Skeletal muscle satellite cell (primary cell): ENCODE data around the gene NCBP3.

Source experiments
- H3K27me3 ChIP-seq: 2 replicates; pipeline ENCODE4 v1.7.0; 2013; ENCODE audit warnings: low read length; ENCODE audit not compliant: control insufficient read depth, insufficient read depth
- H3K36me3 ChIP-seq: 2 replicates; pipeline ENCODE4 v1.7.0; 2013; ENCODE audit warnings: mild to moderate bottlenecking, control low read depth, low read length; ENCODE audit not compliant: insufficient read depth
- H3K4me1 ChIP-seq: 2 replicates; pipeline ENCODE4 v1.7.0; 2013; ENCODE audit warnings: low read length; ENCODE audit not compliant: control insufficient read depth, insufficient read depth
- H3K4me2 ChIP-seq: 2 replicates; pipeline ENCODE4 v1.7.0; 2013; ENCODE audit warnings: mild to moderate bottlenecking, low read length
- H3K4me3 ChIP-seq: 2 replicates; pipeline ENCODE4 v1.7.0; 2013; ENCODE audit warnings: low read length
- H3K9ac ChIP-seq: 2 replicates; pipeline ENCODE4 v1.7.0; 2013; ENCODE audit warnings: mild to moderate bottlenecking, low read depth, low read length, moderate library complexity
- H3K9me3 ChIP-seq: replicated peaks from 2 replicates; pipeline ENCODE4 v1.7.0; 2013; ENCODE audit warnings: mild to moderate bottlenecking, control low read depth, low read length

The NCBP3 gene

DNA sequence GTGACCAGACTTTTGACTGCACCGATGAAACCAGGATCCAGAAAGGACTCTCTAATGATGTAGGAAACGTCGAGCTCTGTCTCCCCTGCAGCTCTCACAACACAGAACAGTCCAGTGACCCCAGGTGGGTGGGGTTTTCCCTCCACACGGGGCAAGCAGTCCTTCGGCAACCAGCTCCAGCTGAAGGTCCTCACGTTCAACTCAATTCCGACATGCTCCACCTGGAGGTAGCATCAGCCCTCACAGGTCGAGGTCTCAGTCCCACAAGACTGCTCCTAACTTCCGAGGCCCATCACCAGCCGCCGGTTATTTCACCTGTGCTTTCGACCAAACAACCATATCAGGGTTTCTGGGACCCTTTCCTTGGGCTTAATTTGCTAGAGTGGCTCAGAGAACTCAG is 73.3 kb downstream of the NCBP3 start:
- H3K4me1 ChIP-seq, result peaks cover 6% of the 10 kb centered on the region
- H3K4me2 ChIP-seq, result no peak overlapping the region
- H3K27me3 ChIP-seq, result no peaks in the 10 kb centered on the region
- no peaks in the 10 kb centered on the region for H3K36me3 ChIP-seq
- no peak overlapping the region for H3K9ac ChIP-seq
- no peak overlapping the region for H3K4me3 ChIP-seq
- H3K9me3 ChIP-seq, result no peaks in the 10 kb centered on the region

DNA sequence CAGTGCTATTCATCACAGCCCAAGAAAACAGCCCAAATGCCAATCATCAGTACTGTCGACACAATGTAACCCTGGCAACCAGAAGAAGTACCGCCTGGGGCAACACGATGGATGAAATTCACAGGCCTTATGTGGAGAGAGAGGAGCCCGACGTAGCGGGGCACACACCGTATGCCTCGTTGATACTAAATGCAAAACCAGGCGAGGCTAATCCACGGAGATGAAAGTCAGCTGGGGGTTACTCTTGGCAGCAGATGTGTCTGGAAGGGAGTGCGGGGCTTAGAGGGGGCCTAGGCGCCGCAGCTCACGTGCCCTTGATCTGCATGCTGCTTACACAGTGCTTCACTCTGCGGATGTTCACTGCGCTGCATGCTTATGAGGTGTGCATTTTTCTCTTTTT is 74.9 kb downstream of the NCBP3 start:
- Histone ChIP-seq H3K9ac (no peak overlapping the region), H3K4me1 (peaks cover 6% of the 10 kb centered on the region), H3K4me3 (no peak overlapping the region), H3K27me3 (no peaks in the 10 kb centered on the region), H3K4me2 (no peak overlapping the region), H3K36me3 (no peaks in the 10 kb centered on the region), H3K9me3 (no peaks in the 10 kb centered on the region)

- H3K9ac ChIP-seq, result no peak overlapping the region
- peaks cover 8% of the 10 kb centered on the region for H3K4me1 ChIP-seq
- no peak overlapping the region for H3K4me2 ChIP-seq
- no peaks in the 10 kb centered on the region for H3K36me3 ChIP-seq
- no peak overlapping the region for H3K4me3 ChIP-seq
- H3K9me3 ChIP-seq, result no peaks in the 10 kb centered on the region
- no peaks in the 10 kb centered on the region for H3K27me3 ChIP-seq
Measured at GRCh38 chr17:3770466-3770865, 75.6 kb downstream of the NCBP3 start.

- H3K9ac ChIP-seq, result no peak overlapping the region
- no peaks in the 10 kb centered on the region for H3K36me3 ChIP-seq
- no peak overlapping the region for H3K4me3 ChIP-seq
- no peak overlapping the region for H3K4me2 ChIP-seq
- H3K27me3 ChIP-seq, result no peaks in the 10 kb centered on the region
- no peaks in the 10 kb centered on the region for H3K9me3 ChIP-seq
- peaks cover 6% of the 10 kb centered on the region for H3K4me1 ChIP-seq
Measured at GRCh38 chr17:3768769-3769168, 77.3 kb downstream of the NCBP3 start.

DNA sequence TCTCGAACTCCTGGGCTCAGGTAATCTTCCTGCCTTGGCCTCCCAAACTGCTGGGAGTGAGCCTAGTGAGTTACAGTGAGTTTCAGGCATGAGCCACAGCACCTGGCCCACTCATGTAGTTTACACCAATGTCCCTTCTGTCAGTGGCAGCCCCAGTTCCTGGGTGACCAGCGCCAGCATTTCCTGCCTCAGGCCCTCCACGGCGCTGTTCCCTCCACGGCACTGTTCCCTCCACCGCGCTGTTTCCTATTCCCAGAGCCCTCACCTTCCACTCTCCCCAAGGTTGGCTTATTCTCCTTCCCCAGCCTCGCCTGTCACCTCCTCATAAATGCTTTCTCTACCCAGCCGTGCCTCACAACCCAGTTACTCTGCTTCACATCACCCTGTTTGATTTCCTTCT is 77.7 kb downstream of the NCBP3 start:
- H3K4me3 ChIP-seq, result no peak overlapping the region
- no peaks in the 10 kb centered on the region for H3K36me3 ChIP-seq
- H3K9ac ChIP-seq, result no peak overlapping the region
- no peaks in the 10 kb centered on the region for H3K27me3 ChIP-seq
- H3K9me3 ChIP-seq, result no peaks in the 10 kb centered on the region
- H3K4me2 ChIP-seq, result no peak overlapping the region
- H3K4me1 ChIP-seq, result peaks cover 4% of the 10 kb centered on the region

DNA sequence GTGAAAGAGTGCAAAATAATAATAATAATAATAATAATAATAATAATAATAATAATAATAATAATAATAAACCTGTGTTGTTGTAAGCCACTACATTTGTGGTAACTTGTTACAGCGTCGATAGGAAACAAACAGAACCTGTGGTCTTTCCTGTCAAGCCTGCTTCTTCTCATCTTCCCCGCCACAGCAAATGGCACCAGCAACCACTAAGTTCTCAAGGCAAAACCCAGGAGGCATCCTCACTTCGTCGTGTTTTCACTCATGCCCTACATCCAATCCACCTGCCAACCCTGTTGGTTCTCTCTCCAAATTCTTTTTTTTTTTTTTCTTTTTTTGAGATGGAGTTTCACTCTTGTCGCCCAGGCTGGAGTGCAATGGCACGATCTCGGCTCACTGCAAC is 79.3 kb downstream of the NCBP3 start:
- Histone ChIP-seq H3K4me2 (no peak overlapping the region), H3K9ac (no peak overlapping the region), H3K4me1 (peaks cover 4% of the 10 kb centered on the region), H3K27me3 (no peaks in the 10 kb centered on the region), H3K4me3 (no peak overlapping the region), H3K36me3 (no peaks in the 10 kb centered on the region), H3K9me3 (no peaks in the 10 kb centered on the region)

- Histone ChIP-seq H3K36me3 (no peaks in the 10 kb centered on the region), H3K4me3 (no peak overlapping the region), H3K27me3 (no peaks in the 10 kb centered on the region), H3K4me2 (no peak overlapping the region), H3K9ac (no peak overlapping the region), H3K4me1 (peaks cover 4% of the 10 kb centered on the region), H3K9me3 (no peaks in the 10 kb centered on the region)
Measured at GRCh38 chr17:3765981-3766380, 80.1 kb downstream of the NCBP3 start.

DNA sequence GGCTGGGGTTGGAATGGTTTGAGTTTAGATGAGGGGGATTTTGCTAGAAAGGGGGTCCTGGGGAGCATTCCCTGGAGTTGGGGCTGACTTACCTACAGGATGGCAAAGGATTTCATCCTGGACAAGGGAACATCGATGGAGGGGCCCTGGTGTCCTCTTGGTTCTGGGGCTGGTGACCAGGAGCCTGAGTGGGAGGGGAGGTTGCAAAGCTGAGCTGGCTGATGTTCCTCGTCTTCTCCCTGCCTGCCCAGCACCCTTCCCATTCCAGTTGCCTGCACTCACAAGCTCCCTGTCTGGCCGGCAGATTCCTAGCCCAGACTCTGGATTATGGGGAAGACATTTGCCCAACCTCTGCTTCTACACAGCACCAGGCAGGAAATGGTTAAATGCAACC is 82.3 kb downstream of the NCBP3 start:
- H3K4me3 ChIP-seq, result no peak overlapping the region
- H3K9ac ChIP-seq, result no peak overlapping the region
- no peaks in the 10 kb centered on the region for H3K36me3 ChIP-seq
- H3K4me2 ChIP-seq, result no peak overlapping the region
- H3K27me3 ChIP-seq, result no peaks in the 10 kb centered on the region
- H3K9me3 ChIP-seq, result peaks cover 5% of the 10 kb centered on the region
- H3K4me1 ChIP-seq, result peaks cover 4% of the 10 kb centered on the region

DNA sequence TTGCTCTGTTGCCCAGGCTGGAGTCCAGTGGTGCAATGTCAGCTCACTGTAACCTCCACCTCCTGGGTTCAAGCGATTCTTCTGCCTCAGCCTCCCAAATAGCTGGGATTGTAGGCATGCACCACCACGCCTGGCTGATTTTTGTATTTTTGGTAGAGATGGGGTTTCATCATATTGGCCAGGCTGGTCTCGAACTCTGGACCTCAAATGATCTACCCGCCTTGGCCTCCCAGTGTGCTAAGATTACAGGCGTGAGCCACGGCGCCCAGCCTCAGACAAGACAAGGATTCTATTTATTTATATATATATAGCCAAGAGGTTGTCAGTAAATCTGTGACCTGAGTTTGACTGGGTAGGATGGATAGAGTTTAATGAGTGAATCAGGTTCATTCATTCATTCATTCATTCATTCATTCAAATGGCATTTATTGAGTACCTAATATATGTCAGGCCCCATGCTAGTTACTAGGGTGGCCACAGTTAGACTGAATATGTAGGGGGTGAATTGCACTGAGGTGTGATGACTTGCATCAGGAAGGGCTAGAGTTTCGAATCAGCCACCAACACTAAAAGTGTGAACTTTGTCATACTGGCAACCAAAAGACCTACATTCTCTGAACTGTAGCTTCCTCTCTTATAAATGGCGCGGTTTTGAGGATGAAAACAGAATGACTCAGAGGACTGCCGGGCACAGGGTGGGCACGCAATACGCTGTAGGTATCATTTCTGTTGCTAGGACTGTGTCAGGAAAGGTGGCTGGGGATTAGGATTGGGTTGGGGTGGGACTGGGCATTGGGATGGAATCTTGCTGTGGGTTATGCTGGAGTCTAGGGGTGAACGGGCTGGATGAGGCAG is 82.9 kb downstream of the NCBP3 start:
- H3K4me2 ChIP-seq, result no peak overlapping the region
- H3K36me3 ChIP-seq, result no peaks in the 10 kb centered on the region
- H3K9me3 ChIP-seq, result peaks cover 5% of the 10 kb centered on the region
- peaks cover 4% of the 10 kb centered on the region for H3K4me1 ChIP-seq
- H3K27me3 ChIP-seq, result no peaks in the 10 kb centered on the region
- no peak overlapping the region for H3K9ac ChIP-seq
- H3K4me3 ChIP-seq, result no peak overlapping the region

- Histone ChIP-seq H3K4me2 (no peak overlapping the region), H3K9me3 (peaks cover 5% of the 10 kb centered on the region), H3K9ac (no peak overlapping the region), H3K4me1 (peaks cover 4% of the 10 kb centered on the region), H3K36me3 (no peaks in the 10 kb centered on the region), H3K27me3 (no peaks in the 10 kb centered on the region), H3K4me3 (no peak overlapping the region)
Measured at GRCh38 chr17:3761918-3762380, 84.1 kb downstream of the NCBP3 start.

DNA sequence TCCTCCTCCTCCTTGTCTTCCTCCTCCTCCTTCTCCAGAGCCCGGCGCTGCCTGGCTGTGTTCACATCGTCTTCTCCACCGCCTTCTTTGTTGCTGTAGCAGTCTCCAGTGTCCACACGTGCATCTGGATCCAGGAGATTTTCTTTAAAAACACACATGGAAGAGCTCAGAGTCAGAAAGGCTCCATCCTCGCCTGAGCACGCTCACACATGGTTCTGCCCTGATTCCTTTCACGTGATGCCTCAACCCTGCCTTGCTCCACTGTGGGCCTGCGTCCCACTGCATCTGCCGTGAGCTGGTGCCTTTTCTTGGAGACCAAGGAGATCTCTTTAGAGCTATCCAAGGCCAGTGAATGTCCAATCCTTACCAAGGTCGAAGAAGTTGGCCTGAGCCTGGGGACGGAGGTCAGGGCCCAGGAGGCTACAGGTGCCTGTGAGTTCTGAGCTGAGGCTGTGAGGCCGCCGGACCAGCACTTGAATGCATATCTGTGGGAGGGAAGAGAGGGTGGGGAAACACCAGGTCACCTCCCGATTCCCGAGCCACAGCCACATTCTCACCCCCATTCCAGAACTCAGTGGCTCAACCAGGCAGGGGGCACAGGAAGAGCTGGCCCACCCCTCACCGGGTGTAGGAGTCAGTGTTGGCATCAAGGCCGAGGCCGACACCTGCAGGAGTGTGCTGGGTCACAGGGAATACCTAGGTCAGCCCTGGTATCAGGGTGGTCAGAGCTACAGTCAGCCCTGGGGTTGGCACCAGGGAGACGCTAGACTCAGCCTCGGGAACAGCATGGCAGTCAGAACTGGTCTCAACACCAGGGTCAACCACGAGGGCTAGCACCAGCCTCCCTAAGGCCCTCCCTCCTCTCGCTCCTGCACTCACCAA is 84.8 kb downstream of the NCBP3 start:
- H3K27me3 ChIP-seq, result no peaks in the 10 kb centered on the region
- H3K9me3 ChIP-seq, result peaks cover 5% of the 10 kb centered on the region
- peaks cover 4% of the 10 kb centered on the region for H3K4me1 ChIP-seq
- no peak overlapping the region for H3K4me3 ChIP-seq
- no peaks in the 10 kb centered on the region for H3K36me3 ChIP-seq
- H3K9ac ChIP-seq, result no peak overlapping the region
- H3K4me2 ChIP-seq, result no peak overlapping the region
